HG02884 (cell line): ENCODE results near the gene NUBP2.
"Not testable (repeated sequence)": the region's sequence is repeated elsewhere in the genome, so short reads cannot be mapped to it uniquely, and the experiment has no call there.

Experiments
- ATAC-seq: cut with Tn5 transposase; IDR thresholded peaks from one replicate; pipeline ENCODE4 v1.9.1; 2021; ENCODE audit warnings: mild to moderate bottlenecking, moderate library complexity; ENCODE audit not compliant: unreplicated experiment

NUBP2 gene

GRCh38 chr16:1794908-1795666 lies 12.3 kb downstream of the NUBP2 start:
- no peak for ATAC-seq

DNA sequence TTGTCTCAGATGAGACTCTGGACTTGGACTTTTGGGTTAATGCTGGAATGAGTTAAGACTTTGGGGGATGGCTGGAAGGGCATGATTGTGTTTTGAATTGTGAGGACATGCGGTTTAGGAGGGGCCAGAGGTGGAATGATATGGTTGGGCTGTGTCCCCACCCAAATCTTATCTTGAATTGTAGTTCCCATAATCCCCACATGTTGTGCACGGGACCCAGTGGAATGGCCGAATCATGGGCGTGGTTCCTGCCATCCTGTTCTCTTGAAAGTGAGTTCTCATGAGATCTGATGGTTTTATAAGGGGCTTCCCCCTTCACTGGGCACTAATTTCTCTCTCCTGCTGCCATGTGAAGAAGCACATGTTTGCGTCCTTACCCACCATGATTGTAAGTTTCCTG lies 16.5 kb downstream of the NUBP2 start:
- not testable (repeated sequence) for ATAC-seq

DNA sequence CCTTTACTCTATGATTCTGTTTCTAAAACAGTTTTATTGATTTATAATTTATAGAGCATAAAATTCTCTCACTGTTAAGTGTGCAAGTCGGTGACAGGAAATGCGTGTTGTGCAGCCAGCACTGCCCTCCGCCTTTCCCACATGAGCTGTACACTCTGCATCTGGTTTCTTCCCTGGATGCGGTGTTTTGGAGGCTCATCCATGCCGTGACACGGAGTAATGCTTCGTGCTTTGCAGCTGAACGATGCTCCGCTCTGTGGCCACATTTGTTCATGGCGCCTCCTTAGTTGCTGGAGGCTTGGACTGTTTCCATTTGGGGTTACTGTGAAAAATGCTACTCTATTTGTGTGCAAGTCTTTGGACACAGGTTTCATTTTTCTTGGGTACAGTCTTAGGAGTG lies 17.9 kb downstream of the NUBP2 start:
- ATAC-seq: no peak

GRCh38 chr16:1807626-1808025 lies 24.9 kb downstream of the NUBP2 start:
- ATAC-seq: no peak

- ATAC-seq: no peak
These were observed 25.9 kb downstream of the NUBP2 start for GRCh38 chr16:1808691-1809090.

DNA sequence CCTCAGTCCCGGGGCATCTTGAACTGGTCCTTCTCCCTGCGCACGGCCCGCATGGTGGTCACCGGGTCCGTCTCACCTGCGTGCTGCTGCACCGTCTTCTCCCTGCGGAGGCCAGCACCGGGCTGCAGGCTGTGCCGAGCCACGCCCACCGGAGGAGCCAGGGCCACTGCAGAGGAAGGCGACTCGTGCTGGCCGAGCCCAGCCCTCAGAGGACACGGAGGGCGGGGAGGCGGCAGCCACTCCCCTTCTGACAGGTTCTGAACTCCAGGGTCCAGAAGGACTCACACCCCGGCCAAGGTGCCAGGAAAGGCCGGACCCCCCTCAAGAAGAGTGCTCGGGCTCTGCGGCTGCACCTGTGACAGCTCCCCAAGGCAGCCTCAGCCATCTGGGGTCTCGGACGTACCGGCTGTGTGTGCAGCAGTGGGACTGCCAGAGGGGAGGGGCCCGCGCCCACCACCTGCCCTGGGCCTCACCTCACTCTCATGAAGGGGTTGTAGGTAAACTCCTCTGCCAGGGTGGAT lies 26.6 kb downstream of the NUBP2 start:
- ATAC-seq: no peak

DNA sequence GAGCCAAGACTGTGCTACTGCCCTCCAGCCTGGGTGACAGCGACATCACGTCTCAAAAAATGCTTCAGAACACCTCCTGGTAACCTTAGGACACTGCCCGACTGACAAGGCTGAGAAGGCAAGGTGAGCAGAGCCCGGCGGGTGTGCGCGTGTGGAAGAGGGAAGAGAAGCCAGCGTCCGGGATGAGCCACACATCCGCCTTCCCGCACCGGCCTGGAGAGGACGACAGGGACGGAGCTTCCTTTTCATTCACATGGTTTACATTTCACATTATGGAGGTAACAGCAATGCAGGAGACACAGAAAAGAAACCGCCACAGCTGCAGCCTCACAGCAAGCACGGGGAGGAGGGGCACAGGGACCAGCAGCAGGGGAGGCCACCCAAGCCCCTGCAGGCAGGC lies 27.3 kb downstream of the NUBP2 start:
- no peak for ATAC-seq

DNA sequence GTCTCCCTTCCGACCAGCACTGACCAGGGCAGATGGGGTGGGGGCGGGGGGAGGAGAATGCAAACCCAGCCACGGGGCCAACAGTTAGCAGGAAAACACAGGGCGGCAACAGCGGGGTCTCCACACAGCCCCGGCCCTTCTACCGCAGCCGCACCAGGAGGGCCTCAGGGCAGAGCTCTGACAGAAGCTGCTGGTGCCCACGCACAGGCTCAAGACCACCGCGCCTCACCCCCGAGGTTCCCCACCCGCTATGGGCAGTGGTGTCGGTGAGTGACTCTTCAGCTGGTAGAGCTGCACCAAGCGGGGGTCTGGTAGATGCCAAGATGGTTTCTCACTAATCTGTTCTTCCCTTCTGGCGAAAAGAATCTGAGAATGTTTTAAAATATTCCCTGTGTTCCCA lies 27.8 kb downstream of the NUBP2 start:
- no peak for ATAC-seq

GRCh38 chr16:1812732-1813163 lies 30.0 kb downstream of the NUBP2 start:
- ATAC-seq: no peak

DNA sequence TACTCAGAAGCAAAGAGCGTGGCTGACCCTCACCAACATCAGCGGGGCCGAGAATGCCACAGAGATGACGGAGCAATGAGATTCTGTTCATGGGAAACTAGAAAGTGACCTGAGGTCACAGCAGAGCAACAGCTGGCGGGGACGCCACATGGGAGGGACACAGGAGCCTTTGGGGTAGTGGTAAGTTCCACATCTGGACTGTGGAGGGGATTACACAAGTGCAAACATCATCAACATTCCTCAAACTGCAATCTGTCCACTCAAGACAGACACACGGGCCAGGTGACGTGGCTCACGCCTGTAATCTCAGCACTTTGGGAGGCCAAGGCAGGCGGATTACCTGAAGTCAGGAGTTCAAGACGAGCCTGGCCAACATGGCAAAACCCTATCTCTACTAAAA lies 32.7 kb downstream of the NUBP2 start:
- no peak for ATAC-seq

- ATAC-seq: no peak
These were observed 33.9 kb downstream of the NUBP2 start for GRCh38 chr16:1816396-1817275.

GRCh38 chr16:1817276-1817589 lies 34.5 kb downstream of the NUBP2 start:
- ATAC-seq: no peak

GRCh38 chr16:1817716-1818115 lies 35.0 kb downstream of the NUBP2 start:
- no peak for ATAC-seq

- no peak for ATAC-seq
These were observed 35.6 kb downstream of the NUBP2 start for GRCh38 chr16:1818204-1818872.

DNA sequence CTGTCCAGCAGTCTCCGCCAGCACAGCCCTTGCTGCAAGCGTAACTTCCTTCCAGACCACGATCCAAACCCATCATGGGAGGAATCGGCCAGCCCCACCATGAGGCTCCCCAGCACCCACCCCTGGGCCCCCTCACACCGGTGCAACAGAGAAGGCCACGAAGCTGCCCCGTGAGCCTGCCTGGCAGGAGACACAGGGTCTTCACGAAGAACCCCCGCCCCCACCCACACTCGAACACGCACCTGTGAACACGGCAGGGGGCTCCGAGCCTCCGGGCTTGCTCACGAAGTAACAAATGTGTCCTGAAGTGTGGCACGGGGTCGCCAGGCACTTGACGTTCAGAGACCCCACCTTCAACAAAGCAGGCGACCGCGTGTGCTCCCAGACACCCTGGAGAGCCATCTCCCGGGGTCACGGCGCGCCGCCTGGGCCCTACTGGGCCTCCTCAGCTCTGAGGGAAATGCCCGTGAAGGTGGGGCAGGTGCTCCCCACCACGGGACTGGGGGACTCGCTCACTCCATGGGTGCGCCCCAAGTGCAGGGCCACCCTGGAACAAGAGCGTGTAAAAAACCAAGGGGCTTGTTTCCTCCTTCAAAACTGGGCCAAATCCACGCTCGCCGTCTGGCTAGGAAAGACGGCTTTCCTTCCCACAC lies 36.2 kb downstream of the NUBP2 start:
- no peak for ATAC-seq

GRCh38 chr16:1819611-1820010 lies 36.9 kb downstream of the NUBP2 start:
- no peak for ATAC-seq

- no peak for ATAC-seq
These were observed 37.6 kb downstream of the NUBP2 start for GRCh38 chr16:1820096-1820945.

DNA sequence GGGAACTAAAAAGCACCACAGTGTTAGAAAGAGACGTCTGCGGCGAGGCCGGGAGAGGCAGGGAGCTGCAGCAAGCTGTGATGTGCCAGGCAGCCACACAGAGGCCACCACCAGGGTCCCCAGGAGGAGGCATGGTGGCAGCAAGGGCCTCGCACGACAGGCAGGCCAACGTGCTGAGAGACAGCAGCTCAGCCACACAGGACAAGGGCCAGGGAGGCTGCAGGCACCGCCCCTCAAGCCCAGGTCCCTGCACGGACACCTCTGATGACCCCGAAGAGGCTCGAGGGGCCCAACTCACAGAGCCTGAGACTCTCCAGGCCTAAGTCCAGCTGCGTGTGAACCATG lies 38.2 kb downstream of the NUBP2 start:
- no peak for ATAC-seq

DNA sequence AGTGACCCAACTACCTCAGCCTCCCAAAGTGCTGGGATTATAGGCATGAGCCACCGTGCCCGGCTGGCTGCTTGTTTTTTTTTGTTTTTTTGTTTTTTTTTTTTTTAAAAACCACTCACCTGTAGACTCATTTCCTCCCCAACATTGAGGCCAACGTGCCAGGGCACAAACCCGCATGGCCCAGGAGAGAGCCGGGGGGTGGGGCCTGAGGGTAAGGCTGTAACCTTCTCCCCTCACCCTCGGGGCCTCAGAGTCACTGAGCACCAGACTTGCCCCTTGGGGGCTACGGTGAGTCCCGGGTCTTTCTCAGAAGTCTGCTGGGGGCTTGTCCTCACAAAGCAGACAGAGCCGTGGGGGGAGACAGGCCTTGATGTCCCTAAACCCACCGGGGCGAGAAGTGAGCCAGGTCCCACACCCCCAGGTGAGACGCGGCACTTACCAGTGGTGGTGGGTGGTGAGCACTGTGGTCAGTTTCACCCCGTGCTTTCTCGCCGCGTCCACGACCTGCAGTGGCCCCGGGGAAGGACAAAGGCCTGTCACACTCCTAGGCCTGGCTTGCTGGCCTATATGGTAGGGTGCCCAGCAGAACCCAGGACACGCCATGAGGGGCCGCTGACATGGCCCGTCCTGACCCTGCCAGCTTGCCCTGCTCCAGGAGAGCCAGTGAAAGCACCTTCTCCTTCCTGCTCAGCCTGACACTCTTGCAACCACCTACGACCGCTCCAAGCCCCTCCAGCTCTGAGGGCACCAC lies 39.3 kb downstream of the NUBP2 start:
- ATAC-seq: no peak

- no peak for ATAC-seq
These were observed 40.0 kb downstream of the NUBP2 start for GRCh38 chr16:1822801-1823200.
